B cell (primary cell): ENCODE measurements around the gene POGZ. TPM values are rescaled to one million over a fixed set of nuclear protein-coding genes. Genes with fewer than 3 reads are reported as not detected.

Experiments
- ATAC-seq: fragments of 200-7000 bp; cut with Tn5 transposase; one replicate; pipeline ENCODE4 v1.10.0; 2021; ENCODE audit warnings: low read depth, mild to moderate bottlenecking, moderate number of reproducible peaks, moderate library complexity
- CTCF ChIA-PET: fragments of 350-600 bp; sonication (Branson Sonifier 250); formaldehyde crosslinking; loops from one replicate; lab custom pipeline; 2021; ENCODE audit warnings: antibody characterized with exemption, inconsistent platforms; lab: Charles Lee
- POLR2A ChIA-PET: fragments of 350-600 bp; sonication (Branson Sonifier 250); formaldehyde crosslinking; loops from one replicate; lab custom pipeline; 2021; ENCODE audit warnings: antibody characterized with exemption; lab: Charles Lee
- DNase-seq: peaks from one replicate; pipeline ENCODE4 v3.0.0; 2013
- H2AFZ ChIP-seq: 2 replicates; pipeline ENCODE4 v1.6.1; 2012; ENCODE audit warnings: mild to moderate bottlenecking, low read depth, low read length; ENCODE audit not compliant: insufficient read depth, poor library complexity, severe bottlenecking
- H3K27ac ChIP-seq, 2 donors: 1 replicate in 1 of 2; 2 replicates in 1 of 2; pipeline ENCODE4 v1.5.1; 2012 to 2013; ENCODE audit warnings: low read length in 2 of 2, mild to moderate bottlenecking in 2 of 2, moderate library complexity in 1 of 2
- H3K27me3 ChIP-seq, 4 experiments: fragments of 200-600 bp in 1 of 4; sonication (generic) in 1 of 4; replicated peaks in 1 of 4; 1 replicate in 2 of 4; 2 replicates in 2 of 4; pipeline versions ENCODE4 v1.6.1 to v1.7.0; 2013 to 2016; ENCODE audit warnings: low read length in 3 of 4, mild to moderate bottlenecking in 2 of 4, mixed read lengths in 1 of 4, moderate library complexity in 1 of 4; ENCODE audit not compliant: insufficient read depth in 4 of 4, control insufficient read depth in 3 of 4; ENCODE audit errors: control extremely low read depth in 1 of 4
- H3K36me3 ChIP-seq, 2 experiments: replicated peaks in 1 of 2; 1 replicate in 1 of 2; 2 replicates in 1 of 2; pipeline versions ENCODE4 v1.6.1 to v1.7.1; 2013; ENCODE audit warnings: low read length in 1 of 2; ENCODE audit not compliant: insufficient read depth in 2 of 2, control insufficient read depth in 1 of 2; ENCODE audit errors: control extremely low read depth in 1 of 2, extremely low read depth in 1 of 2
- H3K4me1 ChIP-seq, 2 donors: fragments of 200-600 bp in 1 of 2; sonication (generic) in 1 of 2; 1 replicate in 1 of 2; 2 replicates in 1 of 2; pipeline versions ENCODE4 v1.5.1 to v1.6.1; 2013 to 2017; ENCODE audit warnings: low read length in 2 of 2; ENCODE audit not compliant: control insufficient read depth in 2 of 2, insufficient read depth in 2 of 2
- H3K4me2 ChIP-seq: replicated peaks from 2 replicates; pipeline ENCODE3; 2012; ENCODE audit warnings: mild to moderate bottlenecking, low read depth, low read length; ENCODE audit not compliant: poor library complexity, severe bottlenecking
- H3K4me3 ChIP-seq, 5 experiments: fragments of 200-600 bp in 1 of 5; sonication (generic) in 1 of 5; 1 replicate in 3 of 5; 2 replicates in 2 of 5; pipeline versions ENCODE4 v1.5.1 to v1.7.0; 2011 to 2016; ENCODE audit warnings: low read length in 4 of 5, mild to moderate bottlenecking in 4 of 5, low read depth in 2 of 5, control low read depth in 1 of 5, moderate library complexity in 1 of 5; ENCODE audit not compliant: insufficient read depth in 1 of 5; ENCODE audit errors: control extremely low read depth in 1 of 5, extremely low read depth in 1 of 5
- H3K79me2 ChIP-seq: fragments of 200-600 bp; sonication (generic); one replicate; pipeline ENCODE4 v1.6.0; 2016; ENCODE audit warnings: low read length; ENCODE audit not compliant: control insufficient read depth, insufficient read depth
- H3K9ac ChIP-seq: fragments of 200-600 bp; sonication (generic); 2 replicates; pipeline ENCODE4 v1.6.1; 2017; ENCODE audit warnings: mild to moderate bottlenecking, low read length, moderate library complexity
- H3K9me3 ChIP-seq, 3 donors: one replicate each; pipeline versions ENCODE4 v1.6.1 to v1.7.1; 2013; ENCODE audit warnings: low read length in 2 of 3; ENCODE audit not compliant: control insufficient read depth in 2 of 3, insufficient read depth in 1 of 3; ENCODE audit errors: control extremely low read depth in 1 of 3
- H4K20me1 ChIP-seq: 2 replicates; pipeline ENCODE4 v1.6.0; 2012; ENCODE audit warnings: mild to moderate bottlenecking, low read length; ENCODE audit not compliant: insufficient read depth, control insufficient read depth, poor library complexity, severe bottlenecking
- H3K27ac Mint-ChIP-seq: one replicate; pipeline ENCODE4 v1.8.0; 2021; ENCODE audit warnings: mixed read lengths
- H3K27me3 Mint-ChIP-seq: one replicate; pipeline ENCODE4 v1.8.0; 2021; ENCODE audit warnings: mixed read lengths
- H3K4me1 Mint-ChIP-seq: one replicate; pipeline ENCODE4 v1.8.0; 2021; ENCODE audit warnings: mixed read lengths
- H3K4me3 Mint-ChIP-seq: one replicate; pipeline ENCODE4 v1.8.0; 2021; ENCODE audit warnings: mixed read lengths
- H3K9me3 Mint-ChIP-seq: one replicate; pipeline ENCODE4 v1.8.0; 2022; ENCODE audit warnings: mixed read lengths; ENCODE audit not compliant: insufficient read depth
- CTCF ChIP-seq: fragments of 200-600 bp; IDR thresholded peaks from one replicate; pipeline ENCODE4 v1.8.0; 2022; ENCODE audit warnings: antibody characterized with exemption, mild to moderate bottlenecking
- EZH2 ChIP-seq: IDR thresholded peaks from 2 replicates; pipeline ENCODE4 v1.6.1; 2012; ENCODE audit warnings: borderline replicate concordance, low read depth, mild to moderate bottlenecking, moderate library complexity, low read length; ENCODE audit not compliant: insufficient read depth, poor library complexity, severe bottlenecking
- WGBS: methylation state at CpG from one replicate; pipeline ENCODE4 v1.1.5; 2013; ENCODE audit warnings: missing lambda C conversion rate; ENCODE audit not compliant: insufficient coverage; 5-methylcytosine and 5-hydroxymethylcytosine counted together
- intact Hi-C: fragments of 100-400 bp; cut with micrococcal nuclease; formaldehyde crosslinking; loops from one replicate; pipeline ENCODE4 v1.10.0; 2022
- polyA plus RNA-seq: library from polyadenylated mRNA; depleted of rRNA; stranded (reverse); fragments of >200 nt; gene quantifications from 2 replicates; pipeline ENCODE4 v1.2.3, GENCODE V29; 2012
- total RNA-seq, 2 donors: library from RNA; stranded (reverse); fragments of 120-200 nt in 1 of 2; gene quantifications; 1 replicate in 1 of 2; 2 replicates in 1 of 2; pipeline versions ENCODE4 v1.2.3 to v1.2.4, GENCODE V29; 2013 to 2022

Gene POGZ
- total and polyA plus RNA-seq, 2 donors (not counting 1 experiment from before 2014, with no cell fraction given), result 50.2 to 194 TPM

DNA sequence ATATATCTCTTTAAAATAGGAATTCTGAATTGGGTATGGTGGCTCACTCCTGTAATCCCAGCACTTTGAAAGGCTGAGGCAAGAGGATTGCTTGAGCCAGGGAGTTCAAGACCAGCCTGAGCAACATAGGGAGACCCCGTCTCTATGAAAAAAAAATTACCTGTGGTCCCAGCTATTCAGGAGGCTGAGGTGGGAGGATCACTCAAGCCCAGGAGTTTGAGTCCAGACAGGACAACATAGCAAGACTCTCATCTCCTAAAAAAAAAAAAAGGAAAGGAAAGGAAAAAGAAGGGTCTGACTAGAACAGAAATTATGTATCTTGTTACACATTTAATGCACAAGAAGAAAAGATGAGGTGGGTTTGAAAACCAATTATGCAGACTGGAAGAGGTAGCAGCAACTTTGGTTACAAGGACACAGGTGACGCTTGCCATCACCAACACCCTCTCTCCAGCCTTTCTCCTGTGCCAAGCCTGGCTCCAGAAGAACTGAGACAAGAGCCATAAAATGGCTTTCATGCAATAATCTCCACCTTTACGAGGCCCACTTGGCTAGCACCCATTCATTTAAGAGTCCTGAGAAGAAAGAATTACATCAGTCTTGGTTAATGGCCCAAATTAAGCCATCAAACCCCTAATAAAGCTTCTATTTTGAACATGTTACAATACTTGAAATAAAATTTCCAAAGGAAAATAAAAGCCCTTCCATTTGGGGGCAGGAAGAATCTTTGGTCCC lies 82.0 kb downstream of the POGZ start:
- no peak for TF ChIP-seq CTCF
- POLR2A ChIA-PET, result no interaction called here
- Histone ChIP-seq H3K27me3 (no peaks in the 10 kb centered on the region), H3K27ac (no peak overlapping the region), H4K20me1 (no peaks in the 10 kb centered on the region), H3K4me1 (no peaks in the 10 kb centered on the region), H2AFZ (no peak overlapping the region), H3K4me3 (no peak overlapping the region), H3K9ac (no peak overlapping the region), H3K36me3 (no peaks in the 10 kb centered on the region), H3K9me3 (no peaks in the 10 kb centered on the region), H3K79me2 (no peaks in the 10 kb centered on the region), H3K4me2 (no peak overlapping the region)
- CTCF ChIA-PET, result no interaction called here
- DNase-seq, result no peak
- Mint-ChIP-seq H3K4me1 (no peaks in the 10 kb centered on the region), H3K4me3 (no peak overlapping the region), H3K27ac (no peak overlapping the region), H3K27me3 (peaks cover 3% of the 10 kb centered on the region), H3K9me3 (no peaks in the 10 kb centered on the region)
- intact Hi-C loops, result no loop called here
- ATAC-seq, result no peak
- 100% methylated on average over 2 of the region's 3 CpGs for WGBS

DNA sequence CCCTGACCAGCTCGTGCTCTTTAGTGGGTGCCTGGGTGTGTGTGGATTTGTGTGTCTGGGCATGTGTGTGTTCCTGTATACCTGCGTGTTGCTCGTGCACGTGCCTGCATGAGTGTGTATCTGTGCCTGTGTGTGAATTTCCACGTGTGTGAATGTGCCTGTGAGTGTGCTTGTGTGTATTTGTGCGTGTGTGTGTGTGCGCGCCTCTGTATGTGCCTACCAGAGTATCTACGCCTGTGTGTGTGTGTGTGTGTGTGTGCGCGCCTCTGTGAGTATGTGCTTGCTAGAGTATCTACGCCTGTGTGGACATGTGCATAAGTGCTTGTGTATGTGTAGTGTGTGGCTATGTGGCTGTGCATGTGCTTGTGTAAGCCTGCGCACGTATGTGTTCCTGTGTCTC lies 86.1 kb downstream of the POGZ start:
- ATAC-seq, result no peak
- H3K27me3 Mint-ChIP-seq, result peaks cover 3% of the 10 kb centered on the region
- no peaks in the 10 kb centered on the region for H3K27me3 ChIP-seq
- no peaks in the 10 kb centered on the region for H4K20me1 ChIP-seq
- TF ChIP-seq CTCF (no peak), EZH2 (no peak)
- H2AFZ ChIP-seq, result no peak overlapping the region
- DNase-seq, result no peak
- WGBS, result 98% methylated on average over 14 of the region's 14 CpGs
- H3K4me1 ChIP-seq, result peaks cover 0 to 4% of the 10 kb centered on the region in 2 donors
- no peaks in the 10 kb centered on the region for H3K4me1 Mint-ChIP-seq
- no peaks in the 10 kb centered on the region for H3K36me3 ChIP-seq
- ChIA-PET POLR2A (no interaction called here), CTCF (no interaction called here)
- no peaks in the 10 kb centered on the region for H3K79me2 ChIP-seq
- no peak overlapping the region for H3K9ac ChIP-seq
- no peak overlapping the region for H3K4me3 ChIP-seq
- no peak overlapping the region for H3K4me3 Mint-ChIP-seq
- no peaks in the 10 kb centered on the region for H3K9me3 Mint-ChIP-seq
- H3K4me2 ChIP-seq, result no peak overlapping the region
- no peak overlapping the region for H3K27ac Mint-ChIP-seq
- H3K9me3 ChIP-seq, result no peaks in the 10 kb centered on the region
- intact Hi-C loops, result no loop called here
- no peak overlapping the region for H3K27ac ChIP-seq
